Vagina (tissue), 2 donors: ENCODE measurements around the gene C3orf20. TPM values are rescaled to one million over a fixed set of nuclear protein-coding genes. Genes with fewer than 3 reads are reported as not detected.
"Not testable (repeated sequence)": the region's sequence is repeated elsewhere in the genome, so short reads cannot be mapped to it uniquely, and the experiment has no call there.

ENCODE experiments used
- DNase-seq, 2 donors: peaks; one replicate each; pipeline ENCODE4 v3.0.0-alpha.2; 2017; ENCODE audit errors: extremely low spot score in 2 of 2
- H3K27ac ChIP-seq: fragments of 200-600 bp; sonication (generic); one replicate; pipeline ENCODE4 v1.5.1; 2019
- H3K27me3 ChIP-seq: fragments of 200-600 bp; sonication (generic); one replicate; pipeline ENCODE4 v1.5.1; 2019
- H3K36me3 ChIP-seq, 2 donors: fragments of 200-600 bp; sonication (generic); one replicate each; pipeline ENCODE4 v1.5.1; 2017 to 2019
- H3K4me1 ChIP-seq: fragments of 200-600 bp; sonication (generic); one replicate; pipeline ENCODE4 v1.5.1; 2019
- H3K4me3 ChIP-seq, 2 donors: fragments of 200-600 bp; sonication (generic); 1 replicate in 1 of 2; 2 replicates in 1 of 2; pipeline ENCODE4 v1.5.1; 2016 to 2019
- H3K9me3 ChIP-seq: fragments of 200-600 bp; sonication (generic); one replicate; pipeline ENCODE4 v1.5.1; 2019
- POLR2A ChIP-seq, 2 donors: fragments of 450-650 bp; IDR thresholded peaks; one replicate each; pipeline ENCODE4 v1.6.1; 2017; ENCODE audit warnings: antibody characterized with exemption in 2 of 2, mild to moderate bottlenecking in 2 of 2, moderate library complexity in 2 of 2
- POLR2AphosphoS5 ChIP-seq, 2 donors: sonication (generic); formaldehyde crosslinking; IDR thresholded peaks; one replicate each; pipeline ENCODE4 v1.9.0; 2017; ENCODE audit warnings: antibody characterized with exemption in 2 of 2, mild to moderate bottlenecking in 2 of 2, low read depth in 1 of 2; ENCODE audit not compliant: insufficient read depth in 1 of 2
- intact Hi-C: fragments of 100-400 bp; cut with DNase I; formaldehyde crosslinking; loops from one replicate; pipeline ENCODE4 v1.15.1; 2023
- total RNA-seq: library from RNA; depleted of rRNA; stranded (reverse); fragments of >200 nt; gene quantifications from one replicate; pipeline ENCODE4 v1.2.3, GENCODE V29; 2016
- TF ChIP-seq, protein P1 (sequence below), 3 experiments: fragments of 450-650 bp in 2 of 3; fragments of 200-600 bp in 1 of 3; sonication (generic) in 1 of 3; IDR thresholded peaks; one replicate each; pipeline ENCODE4 v1.5.1; 2017 to 2019; ENCODE audit warnings: antibody characterized with exemption in 3 of 3, mild to moderate bottlenecking in 2 of 3, moderate library complexity in 2 of 3

Gene C3orf20
- total RNA-seq, 1 donor from 2014 or later = 0.49 TPM

DNA sequence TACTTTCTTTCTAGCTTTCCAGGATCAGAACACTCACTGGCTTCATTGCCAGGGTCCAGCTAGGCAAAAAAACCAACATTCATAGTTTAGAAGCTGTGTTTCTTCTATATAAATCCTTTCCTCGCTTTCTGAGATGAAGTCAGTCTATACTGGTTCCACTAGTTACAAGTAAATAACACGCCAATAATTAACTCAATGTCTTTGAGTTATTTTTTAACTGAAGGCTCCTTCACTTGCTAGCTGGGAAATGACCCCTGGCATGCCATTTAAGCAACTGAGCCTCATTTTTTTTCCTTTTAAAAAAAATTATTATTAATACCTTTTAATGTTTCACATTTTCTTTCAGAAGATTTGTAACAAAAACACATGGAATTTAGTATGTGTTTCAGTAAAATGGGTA is 25.5 kb upstream of the C3orf20 start:
- TF ChIP-seq, protein P1, sequence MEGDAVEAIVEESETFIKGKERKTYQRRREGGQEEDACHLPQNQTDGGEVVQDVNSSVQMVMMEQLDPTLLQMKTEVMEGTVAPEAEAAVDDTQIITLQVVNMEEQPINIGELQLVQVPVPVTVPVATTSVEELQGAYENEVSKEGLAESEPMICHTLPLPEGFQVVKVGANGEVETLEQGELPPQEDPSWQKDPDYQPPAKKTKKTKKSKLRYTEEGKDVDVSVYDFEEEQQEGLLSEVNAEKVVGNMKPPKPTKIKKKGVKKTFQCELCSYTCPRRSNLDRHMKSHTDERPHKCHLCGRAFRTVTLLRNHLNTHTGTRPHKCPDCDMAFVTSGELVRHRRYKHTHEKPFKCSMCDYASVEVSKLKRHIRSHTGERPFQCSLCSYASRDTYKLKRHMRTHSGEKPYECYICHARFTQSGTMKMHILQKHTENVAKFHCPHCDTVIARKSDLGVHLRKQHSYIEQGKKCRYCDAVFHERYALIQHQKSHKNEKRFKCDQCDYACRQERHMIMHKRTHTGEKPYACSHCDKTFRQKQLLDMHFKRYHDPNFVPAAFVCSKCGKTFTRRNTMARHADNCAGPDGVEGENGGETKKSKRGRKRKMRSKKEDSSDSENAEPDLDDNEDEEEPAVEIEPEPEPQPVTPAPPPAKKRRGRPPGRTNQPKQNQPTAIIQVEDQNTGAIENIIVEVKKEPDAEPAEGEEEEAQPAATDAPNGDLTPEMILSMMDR (IDR thresholded peaks at IDR 0.05) = no peak
- TF ChIP-seq POLR2A (IDR thresholded peaks at IDR 0.05) = no peak
- Histone ChIP-seq H3K27me3 (no peaks in the 10 kb centered on the region), H3K27ac (no peak overlapping the region), H3K9me3 (no peaks in the 10 kb centered on the region), H3K36me3 (peaks cover 0 to 1% of the 10 kb centered on the region in 2 donors), H3K4me3 (no peak overlapping the region), H3K4me1 (peaks cover 18% of the 10 kb centered on the region)
- intact Hi-C loops = no loop called here
- DNase-seq = no peak

DNA sequence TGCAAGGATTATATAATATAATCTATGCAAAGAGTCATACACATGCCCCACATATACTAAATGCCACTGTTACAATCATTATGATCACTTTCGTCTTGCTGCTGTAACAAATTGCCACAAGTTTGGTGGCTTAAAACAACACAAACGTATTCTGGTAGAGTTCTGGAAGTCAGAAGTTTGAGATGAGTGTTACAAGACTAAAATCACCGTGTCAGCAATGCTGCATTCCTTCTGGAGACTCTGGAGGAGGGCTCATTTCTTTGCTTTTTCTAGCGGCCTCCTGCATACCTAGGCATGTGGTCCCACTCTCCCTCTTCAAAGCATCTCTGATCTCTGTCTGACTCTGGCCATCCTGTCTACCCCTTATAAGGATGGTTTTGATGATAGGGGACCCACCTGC is 24.7 kb upstream of the C3orf20 start:
- no peak for DNase-seq
- intact Hi-C loops = no loop called here
- H3K4me3 ChIP-seq = no peak overlapping the region
- H3K27ac ChIP-seq = no peak overlapping the region
- peaks cover 18% of the 10 kb centered on the region for H3K4me1 ChIP-seq
- TF ChIP-seq POLR2AphosphoS5 (IDR thresholded peaks at IDR 0.05; ENCODE audit: insufficient read depth in 1 of 2, low read depth in 1 of 2) (no peak), POLR2A (IDR thresholded peaks at IDR 0.05) (no peak)
- TF ChIP-seq, protein P1 (IDR thresholded peaks at IDR 0.05) = no peak
- H3K9me3 ChIP-seq = no peaks in the 10 kb centered on the region
- peaks cover 0 to 9% of the 10 kb centered on the region in 2 donors for H3K36me3 ChIP-seq
- H3K27me3 ChIP-seq = no peaks in the 10 kb centered on the region

DNA sequence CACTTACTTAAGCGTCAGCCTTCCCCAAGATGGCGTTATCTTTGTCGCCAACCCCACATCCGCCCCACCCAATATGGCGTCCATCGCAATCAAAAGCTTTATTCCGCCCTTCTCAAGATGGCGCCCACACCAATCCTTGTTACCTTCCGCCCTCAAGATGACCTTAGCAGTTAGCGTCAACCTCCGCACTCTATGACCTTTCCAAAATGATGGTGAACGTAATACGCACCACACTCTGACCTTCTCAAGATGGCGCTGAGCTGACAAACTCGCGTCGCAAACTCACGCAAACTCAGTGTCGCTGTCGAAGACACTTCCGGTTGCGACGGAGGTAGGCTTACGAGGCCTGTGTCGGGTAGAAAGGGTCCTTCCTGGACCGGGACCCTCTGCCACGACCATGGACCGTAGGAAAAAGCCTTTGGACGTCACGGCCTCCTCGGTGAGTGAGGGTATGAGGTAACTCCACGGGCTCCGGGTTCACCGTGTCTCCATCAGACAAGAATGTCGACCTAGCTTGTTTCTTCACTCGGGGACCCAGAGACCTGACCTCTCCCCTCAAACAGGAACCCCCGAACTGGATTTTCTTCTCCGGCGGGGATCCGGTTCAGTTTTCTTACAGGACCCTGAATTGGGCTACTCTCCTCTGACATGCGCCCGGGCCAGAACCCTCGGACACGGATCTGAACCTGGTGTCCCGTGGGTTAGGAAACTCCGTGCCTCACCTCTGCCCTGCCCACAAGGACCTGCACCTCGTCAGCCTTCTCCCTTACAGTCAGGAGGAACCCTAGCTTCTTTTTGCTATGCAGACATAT is 23.3 kb upstream of the C3orf20 start, which contains the start of gene CCDC174:
CCDC174 (plus strand) TSS at position 323 of the 812 bp plus-strand sequence; CDS start at position 398, 75 bp downstream.
- Histone ChIP-seq H3K27ac (peak within 1 kb of the TSS; percentile 86), H3K9me3 (no peaks in the 10 kb centered on the region), H3K36me3 (peaks cover 0 to 23% of the 10 kb centered on the region in 2 donors), H3K27me3 (no peaks in the 10 kb centered on the region), H3K4me3 (peak within 1 kb of the TSS; percentile 74 to 79), H3K4me1 (peaks cover 18% of the 10 kb centered on the region)
- TF ChIP-seq POLR2A (IDR thresholded peaks at IDR 0.05) (no peak), POLR2AphosphoS5 (IDR thresholded peaks at IDR 0.05; ENCODE audit: insufficient read depth in 1 of 2, low read depth in 1 of 2) (peak; percentile 96 to 100)
- TF ChIP-seq, protein P1 (IDR thresholded peaks at IDR 0.05) = peak in 1 of 3 experiments; percentile 18
- DNase-seq = peak in 1 of 2 donors; percentile 99
- intact Hi-C loops = no loop called here

DNA sequence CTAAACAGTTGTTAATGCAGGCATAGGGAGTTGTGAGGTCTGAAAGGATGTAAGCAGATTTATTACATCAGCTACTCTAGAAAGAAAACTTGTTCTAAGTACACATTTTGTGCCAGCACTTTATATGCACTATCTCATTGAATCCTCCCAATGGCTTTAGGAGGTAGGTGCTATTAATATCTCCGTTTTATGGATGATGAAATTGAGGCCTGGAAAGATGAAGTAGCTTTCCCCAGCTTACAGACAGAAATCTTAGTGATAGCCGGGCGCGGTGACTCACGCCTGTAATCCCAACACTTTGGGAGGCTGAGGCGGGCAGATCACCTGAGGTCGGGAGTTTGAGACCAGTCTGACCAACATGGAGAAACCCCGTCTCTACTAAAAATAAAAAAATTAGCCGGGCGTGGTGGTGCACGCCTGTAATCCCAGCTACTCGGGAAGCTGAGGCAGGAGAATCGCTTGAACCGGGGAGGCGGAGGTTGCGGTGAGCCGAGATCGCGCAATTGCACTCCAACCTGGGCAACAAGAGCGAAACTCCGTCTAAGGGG is 22.5 kb upstream of the C3orf20 start:
- Histone ChIP-seq H3K27ac (peak overlapping the region; percentile 86), H3K4me3 (peak overlapping the region; percentile 74 to 79), H3K36me3 (peaks cover 0 to 31% of the 10 kb centered on the region in 2 donors), H3K4me1 (peaks cover 18% of the 10 kb centered on the region)
- DNase-seq, intact Hi-C loops, H3K9me3 ChIP-seq, H3K27me3 ChIP-seq: not testable (repeated sequence)

DNA sequence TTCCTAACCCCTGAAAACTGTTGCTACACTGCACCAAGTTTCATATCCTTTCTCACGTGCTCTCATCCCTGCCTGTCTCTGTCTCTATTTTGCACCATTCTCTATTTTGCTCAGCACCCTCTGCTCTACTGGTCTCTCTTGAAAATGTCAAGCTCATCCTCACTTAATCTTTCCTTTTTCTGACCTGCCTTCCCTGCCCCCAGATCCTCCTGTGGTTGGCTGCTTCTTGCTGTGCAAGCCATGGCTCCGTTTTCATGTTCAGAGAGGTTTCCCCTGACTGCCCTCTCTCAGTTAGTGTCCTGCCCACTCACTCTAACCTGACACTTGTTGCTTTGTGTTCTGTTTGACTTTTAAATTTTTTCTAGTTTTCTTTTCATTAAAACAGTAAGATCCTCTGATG is 17.4 kb upstream of the C3orf20 start:
- peaks cover 0 to 82% of the 10 kb centered on the region in 2 donors for H3K36me3 ChIP-seq
- no peaks in the 10 kb centered on the region for H3K9me3 ChIP-seq
- peaks cover 12% of the 10 kb centered on the region for H3K4me1 ChIP-seq
- H3K27me3 ChIP-seq = no peaks in the 10 kb centered on the region
- intact Hi-C loops = no loop called here
- no peak overlapping the region for H3K27ac ChIP-seq
- H3K4me3 ChIP-seq = no peak overlapping the region
- DNase-seq = no peak
- TF ChIP-seq, protein P1 (IDR thresholded peaks at IDR 0.05) = no peak
- TF ChIP-seq POLR2A (IDR thresholded peaks at IDR 0.05) (no peak), POLR2AphosphoS5 (IDR thresholded peaks at IDR 0.05; ENCODE audit: insufficient read depth in 1 of 2, low read depth in 1 of 2) (no peak)
